ENCODE data around the gene SNX5. TPM values are rescaled to one million over a fixed set of nuclear protein-coding genes. Genes with fewer than 3 reads are reported as not detected.
A peak's percentile ranks its signal among the peaks of the same experiment; 100 is the strongest.

SNX5 gene
- total and polyA plus RNA-seq, 2 of the 13 experiments (the other 11 are each of a cell fraction or from before 2014, with no cell fraction given), result 664 to 1,040 TPM

DNA sequence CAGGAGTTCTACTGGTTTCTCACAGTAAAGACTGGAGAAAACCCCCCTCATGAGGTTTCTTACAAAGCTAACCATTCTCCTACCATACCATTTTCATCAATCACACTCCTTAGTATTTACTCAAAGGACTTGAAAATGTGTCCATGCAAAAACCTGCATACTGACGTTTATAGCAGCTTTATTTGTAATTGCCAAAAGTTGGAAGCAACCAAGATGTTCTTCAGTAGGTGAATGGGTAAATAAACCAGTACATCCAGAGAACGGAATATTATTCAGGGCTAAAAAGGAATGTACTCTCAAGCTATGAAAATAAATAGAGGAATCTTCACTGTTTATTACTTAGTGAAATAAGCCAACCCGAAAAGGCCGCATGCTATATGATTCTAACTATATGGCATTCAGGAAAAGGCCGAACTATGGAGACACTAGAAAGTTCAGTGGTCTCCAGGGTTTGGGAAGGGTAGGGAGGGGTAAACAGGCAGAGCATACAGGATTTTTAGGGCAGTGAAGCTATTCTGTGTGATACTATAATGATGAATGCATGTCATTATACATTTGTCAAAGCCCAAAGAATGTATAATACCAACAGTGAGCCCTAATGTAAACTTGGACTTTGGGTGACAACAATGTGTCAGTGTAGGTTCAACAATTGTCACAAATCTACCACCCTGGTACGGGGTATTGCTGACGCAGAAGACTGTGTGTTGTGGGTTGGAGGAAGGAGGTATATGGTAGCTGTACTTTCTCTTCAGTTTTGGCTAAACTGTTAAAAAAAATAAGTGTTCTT is 50.6 kb downstream of the SNX5 start (continued):
- TF ChIP-seq GLMP (CRISPR knock-in tag; IDR thresholded peaks at IDR 0.05; ENCODE audit: borderline replicate concordance), result no peak
- TF ChIP-seq, protein P1, sequence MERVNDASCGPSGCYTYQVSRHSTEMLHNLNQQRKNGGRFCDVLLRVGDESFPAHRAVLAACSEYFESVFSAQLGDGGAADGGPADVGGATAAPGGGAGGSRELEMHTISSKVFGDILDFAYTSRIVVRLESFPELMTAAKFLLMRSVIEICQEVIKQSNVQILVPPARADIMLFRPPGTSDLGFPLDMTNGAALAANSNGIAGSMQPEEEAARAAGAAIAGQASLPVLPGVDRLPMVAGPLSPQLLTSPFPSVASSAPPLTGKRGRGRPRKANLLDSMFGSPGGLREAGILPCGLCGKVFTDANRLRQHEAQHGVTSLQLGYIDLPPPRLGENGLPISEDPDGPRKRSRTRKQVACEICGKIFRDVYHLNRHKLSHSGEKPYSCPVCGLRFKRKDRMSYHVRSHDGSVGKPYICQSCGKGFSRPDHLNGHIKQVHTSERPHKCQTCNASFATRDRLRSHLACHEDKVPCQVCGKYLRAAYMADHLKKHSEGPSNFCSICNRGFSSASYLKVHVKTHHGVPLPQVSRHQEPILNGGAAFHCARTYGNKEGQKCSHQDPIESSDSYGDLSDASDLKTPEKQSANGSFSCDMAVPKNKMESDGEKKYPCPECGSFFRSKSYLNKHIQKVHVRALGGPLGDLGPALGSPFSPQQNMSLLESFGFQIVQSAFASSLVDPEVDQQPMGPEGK (CRISPR knock-in tag; IDR thresholded peaks at IDR 0.05), result 0 out of 2 replicates have a peak, but pooled peaks have one; percentile 19
- no peak for TF ChIP-seq SRF (IDR thresholded peaks at IDR 0.05; ENCODE audit: low read depth, low read length)
- no peak for TF ChIP-seq ZNF83 (CRISPR knock-in tag; IDR thresholded peaks at IDR 0.05; ENCODE audit: borderline replicate concordance)
- no peak for TF ChIP-seq RBM22 (optimal IDR thresholded peaks at IDR 0.05; ENCODE audit: low read length)
- TF ChIP-seq, protein P2, sequence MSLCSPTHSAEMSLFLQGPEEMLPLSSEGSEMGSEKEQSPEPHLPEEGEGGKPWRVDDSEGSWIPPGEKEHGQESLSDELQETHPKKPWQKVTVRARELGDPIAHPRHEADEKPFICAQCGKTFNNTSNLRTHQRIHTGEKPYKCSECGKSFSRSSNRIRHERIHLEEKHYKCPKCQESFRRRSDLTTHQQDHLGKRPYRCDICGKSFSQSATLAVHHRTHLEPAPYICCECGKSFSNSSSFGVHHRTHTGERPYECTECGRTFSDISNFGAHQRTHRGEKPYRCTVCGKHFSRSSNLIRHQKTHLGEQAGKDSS (CRISPR knock-in tag; IDR thresholded peaks at IDR 0.05; ENCODE audit: borderline replicate concordance, low read depth), result no peak
- no peak for TF ChIP-seq ELF1 (CRISPR knock-in tag; IDR thresholded peaks at IDR 0.05)
- TF ChIP-seq ZFP36L1 (CRISPR knock-in tag; IDR thresholded peaks at IDR 0.05), result no peak
- TF ChIP-seq KLF16 (CRISPR knock-in tag; IDR thresholded peaks at IDR 0.05), result no peak
- no peak for TF ChIP-seq ZNF749 (CRISPR knock-in tag; IDR thresholded peaks at IDR 0.05; ENCODE audit: borderline replicate concordance)
- TF ChIP-seq EP300 (IDR thresholded peaks at IDR 0.05; ENCODE audit: low read depth in 2 of 2, low read length in 2 of 2), result peak; percentile 27 to 83; a peak in 2 of 4 replicates
- TF ChIP-seq EP300 (CRISPR knock-in tag; IDR thresholded peaks at IDR 0.05; ENCODE audit: borderline replicate concordance), result no peak; the same call in none of the 2 replicates
- TF ChIP-seq RELA (CRISPR knock-in tag; IDR thresholded peaks at IDR 0.05), result no peak
- no peak for TF ChIP-seq ZMYM2 (CRISPR knock-in tag; IDR thresholded peaks at IDR 0.05)
- TF ChIP-seq ZMYM4 (CRISPR knock-in tag; IDR thresholded peaks at IDR 0.05), result no peak
- TF ChIP-seq GABPB1 (CRISPR knock-in tag; IDR thresholded peaks at IDR 0.05), result no peak
- TF ChIP-seq PHF20 (CRISPR knock-in tag; IDR thresholded peaks at IDR 0.05), result no peak
- TF ChIP-seq HMGA1 (CRISPR knock-in tag; conservative IDR thresholded peaks at IDR 0.05), result no peak
